HFFc6 (cell line): ENCODE measurements around the gene DEAF1. TPM values are rescaled to one million over a fixed set of nuclear protein-coding genes. Genes with fewer than 3 reads are reported as not detected.

Experiments
- DNase-seq: peaks from one replicate; pipeline ENCODE4 v3.0.0-alpha.2; 2018
- H3K27ac Mint-ChIP-seq: 2 replicates; pipeline ENCODE4 v1.8.0; 2020; ENCODE audit warnings: mild to moderate bottlenecking, mixed read lengths
- H3K27me3 Mint-ChIP-seq: 2 replicates; pipeline ENCODE4 v1.8.0; 2021; ENCODE audit warnings: mild to moderate bottlenecking, moderate library complexity, mixed read lengths; ENCODE audit not compliant: insufficient read depth
- H3K36me3 Mint-ChIP-seq: 2 replicates; pipeline ENCODE4 v1.8.0; 2021; ENCODE audit warnings: low read depth, mixed read lengths
- H3K4me1 Mint-ChIP-seq: 2 replicates; pipeline ENCODE4 v1.8.0; 2020; ENCODE audit warnings: low read depth, mixed read lengths
- H3K4me3 Mint-ChIP-seq: 2 replicates; pipeline ENCODE4 v1.8.0; 2020; ENCODE audit warnings: mild to moderate bottlenecking, moderate library complexity, mixed read lengths
- H3K9me3 Mint-ChIP-seq: 2 replicates; pipeline ENCODE4 v1.8.0; 2020; ENCODE audit warnings: mild to moderate bottlenecking, mixed read lengths
- total RNA-seq, 6 experiments: library from RNA; stranded (reverse); fragmentation: NEBNext Ultra II Directional; extraction: Animal tissue kit (Norgen Biotek cat#: 25700); gene quantifications; 2 replicates in 1 of 6; 3 replicates in 5 of 6; pipeline ENCODE4 v1.2.3, GENCODE V29; 2021
- TF ChIP-seq, protein P1 (sequence below): fragments of 200-600 bp; sonication (generic); IDR thresholded peaks from 2 replicates; pipeline ENCODE4 v1.5.0; 2021; ENCODE audit warnings: antibody characterized with exemption, mild to moderate bottlenecking

DEAF1 gene
- total RNA-seq, 6 experiments from 2014 or later = 32.2 to 48.1 (median 34.6) TPM

DNA sequence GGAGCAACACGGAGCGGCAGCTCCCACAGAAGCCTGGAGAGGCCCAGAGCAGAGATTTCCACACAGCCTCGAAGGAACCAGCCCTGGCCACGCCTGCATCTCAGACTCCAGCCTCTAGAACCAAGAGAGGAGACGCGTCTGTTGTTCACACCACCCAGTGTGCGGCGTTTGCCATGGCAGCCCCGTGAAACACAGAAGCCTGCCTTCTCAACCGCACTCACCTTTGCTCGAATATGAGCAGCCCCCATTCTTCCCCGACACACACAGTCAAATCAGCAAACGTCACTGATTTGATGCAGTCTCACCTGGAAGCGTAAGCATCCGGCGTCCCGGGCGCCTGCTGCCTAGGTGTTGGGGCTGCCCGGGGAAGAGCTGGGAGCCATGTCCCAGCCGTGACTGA lies 38.0 kb upstream of the DEAF1 start:
- no peak overlapping the region for H3K27ac Mint-ChIP-seq
- no peak overlapping the region for H3K4me3 Mint-ChIP-seq
- DNase-seq = no peak
- TF ChIP-seq, protein P1, sequence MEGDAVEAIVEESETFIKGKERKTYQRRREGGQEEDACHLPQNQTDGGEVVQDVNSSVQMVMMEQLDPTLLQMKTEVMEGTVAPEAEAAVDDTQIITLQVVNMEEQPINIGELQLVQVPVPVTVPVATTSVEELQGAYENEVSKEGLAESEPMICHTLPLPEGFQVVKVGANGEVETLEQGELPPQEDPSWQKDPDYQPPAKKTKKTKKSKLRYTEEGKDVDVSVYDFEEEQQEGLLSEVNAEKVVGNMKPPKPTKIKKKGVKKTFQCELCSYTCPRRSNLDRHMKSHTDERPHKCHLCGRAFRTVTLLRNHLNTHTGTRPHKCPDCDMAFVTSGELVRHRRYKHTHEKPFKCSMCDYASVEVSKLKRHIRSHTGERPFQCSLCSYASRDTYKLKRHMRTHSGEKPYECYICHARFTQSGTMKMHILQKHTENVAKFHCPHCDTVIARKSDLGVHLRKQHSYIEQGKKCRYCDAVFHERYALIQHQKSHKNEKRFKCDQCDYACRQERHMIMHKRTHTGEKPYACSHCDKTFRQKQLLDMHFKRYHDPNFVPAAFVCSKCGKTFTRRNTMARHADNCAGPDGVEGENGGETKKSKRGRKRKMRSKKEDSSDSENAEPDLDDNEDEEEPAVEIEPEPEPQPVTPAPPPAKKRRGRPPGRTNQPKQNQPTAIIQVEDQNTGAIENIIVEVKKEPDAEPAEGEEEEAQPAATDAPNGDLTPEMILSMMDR = no peak
- H3K9me3 Mint-ChIP-seq = peaks cover 5% of the 10 kb centered on the region
- H3K4me1 Mint-ChIP-seq = peaks cover 8% of the 10 kb centered on the region; the same call in 1 of the 2 replicates
- peaks cover 23% of the 10 kb centered on the region for H3K27me3 Mint-ChIP-seq
- H3K36me3 Mint-ChIP-seq = peaks cover 3% of the 10 kb centered on the region; the same call in 1 of the 2 replicates

DNA sequence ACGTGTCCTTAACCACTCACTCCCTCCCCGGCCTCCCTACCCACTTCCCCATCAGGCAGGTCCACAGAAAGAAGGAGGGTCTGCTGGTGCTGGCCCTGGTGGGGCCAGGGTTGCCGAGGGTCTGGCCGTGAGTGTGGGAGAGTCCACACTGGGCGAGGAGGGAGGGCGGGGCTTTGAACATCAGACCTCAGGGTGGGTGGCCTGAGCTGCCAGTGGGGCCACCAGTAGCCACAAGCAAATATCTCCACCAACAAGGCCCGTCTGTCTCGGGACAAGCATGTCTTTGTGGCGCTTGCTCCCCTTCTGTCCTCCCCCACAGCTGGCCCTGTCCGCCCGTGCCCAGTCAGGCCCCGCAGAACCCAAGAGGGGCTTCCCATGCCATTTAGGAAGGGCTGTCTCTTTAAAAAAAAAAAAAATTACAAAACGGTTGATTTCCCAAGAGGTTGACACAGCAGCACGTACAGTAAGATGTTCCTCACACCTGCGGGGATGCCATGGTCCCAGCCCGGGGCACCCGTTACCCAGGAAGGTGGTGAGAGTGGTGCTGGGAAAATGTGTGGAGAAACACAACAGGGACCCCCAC lies 34.6 kb upstream of the DEAF1 start:
- H3K4me3 Mint-ChIP-seq = no peak overlapping the region
- peaks cover 10% of the 10 kb centered on the region for H3K27me3 Mint-ChIP-seq
- H3K36me3 Mint-ChIP-seq = no peaks in the 10 kb centered on the region
- no peak overlapping the region for H3K27ac Mint-ChIP-seq
- TF ChIP-seq, protein P1 = no peak
- H3K9me3 Mint-ChIP-seq = no peaks in the 10 kb centered on the region
- H3K4me1 Mint-ChIP-seq = peaks cover 8% of the 10 kb centered on the region; the same call in 1 of the 2 replicates
- no peak for DNase-seq

DNA sequence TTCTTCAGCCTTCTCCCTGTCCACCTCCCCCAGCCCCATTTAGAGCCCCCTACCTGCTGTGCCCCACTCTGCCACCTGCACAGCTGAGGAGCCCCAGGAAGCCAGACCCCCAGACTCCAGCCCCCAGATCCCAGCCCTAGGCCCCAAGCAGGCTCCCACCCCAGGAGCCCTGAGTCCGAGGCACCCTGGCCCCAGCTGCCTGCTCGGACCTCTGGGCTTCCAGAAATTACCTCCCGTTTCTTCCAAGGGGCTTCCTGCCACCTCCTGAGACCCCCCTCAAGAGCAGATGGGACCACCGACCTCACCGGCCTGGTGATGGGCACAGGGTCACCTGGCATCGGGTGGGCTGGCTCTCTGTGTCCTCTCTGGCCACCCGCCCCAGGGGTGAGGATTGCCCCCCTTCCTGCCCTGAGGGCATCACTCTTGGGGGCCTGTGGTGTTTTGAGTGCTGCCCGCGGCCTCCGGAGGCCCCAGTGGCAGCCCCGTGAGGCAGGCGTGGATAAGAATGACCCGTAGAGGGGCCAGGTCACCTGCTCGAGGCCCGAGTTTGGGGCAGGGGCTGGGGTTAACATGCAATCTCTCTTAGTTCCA lies 34.0 kb upstream of the DEAF1 start:
- no peak for DNase-seq

DNA sequence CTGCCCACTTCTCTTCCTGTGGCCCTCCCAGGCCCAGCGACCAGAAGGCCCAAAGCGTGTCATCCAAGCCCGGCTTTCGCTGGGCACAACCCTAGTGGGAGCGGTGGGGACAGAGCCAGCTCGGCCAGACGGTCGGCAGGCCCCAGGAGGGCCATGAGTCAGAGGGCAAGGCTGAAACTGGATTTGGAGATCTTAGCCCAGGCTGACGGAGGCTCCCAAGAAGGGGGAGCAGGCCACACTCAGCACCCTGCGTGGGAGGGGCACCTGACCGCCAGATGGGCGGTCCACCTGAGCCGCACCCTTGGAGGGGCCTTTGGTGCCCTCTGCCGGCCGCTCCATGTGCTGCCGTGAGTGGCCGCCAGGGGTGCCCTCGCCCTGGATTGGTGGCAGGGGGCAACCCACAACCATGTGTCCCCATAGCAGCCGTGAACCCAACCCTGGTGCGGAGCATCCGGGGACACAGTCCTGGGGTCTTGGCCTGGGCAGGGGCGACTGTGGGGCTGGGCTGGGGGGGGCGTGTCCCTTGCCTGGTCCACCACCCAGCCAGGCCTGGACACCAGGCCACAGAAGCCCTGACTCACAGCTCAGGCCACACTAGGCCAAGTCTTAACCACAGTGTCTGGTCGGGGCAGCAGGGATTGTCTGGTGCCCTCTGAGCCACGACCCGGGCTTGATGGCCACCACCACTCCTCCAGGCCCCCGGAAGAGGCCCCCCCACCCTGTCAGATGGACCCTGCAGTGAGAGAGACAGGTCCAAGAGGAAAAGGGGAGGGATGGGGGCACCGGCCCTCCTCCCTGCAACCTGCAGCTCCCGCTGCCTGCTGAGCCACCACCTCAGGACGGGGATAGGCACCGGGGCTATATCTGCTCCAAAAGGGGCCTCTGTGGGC lies 33.1 kb upstream of the DEAF1 start:
- no peaks in the 10 kb centered on the region for H3K36me3 Mint-ChIP-seq
- H3K27ac Mint-ChIP-seq = peak overlapping the region; percentile 42
- H3K4me3 Mint-ChIP-seq = no peak overlapping the region
- peaks cover 7% of the 10 kb centered on the region for H3K27me3 Mint-ChIP-seq
- TF ChIP-seq, protein P1 = peak; percentile 99
- peaks cover 8% of the 10 kb centered on the region; the same call in 1 of the 2 replicates for H3K4me1 Mint-ChIP-seq
- no peaks in the 10 kb centered on the region for H3K9me3 Mint-ChIP-seq
- peak; percentile 93 for DNase-seq

More for the DNA sequence above, 34.0 kb upstream of the DEAF1 start:
- H3K4me1 Mint-ChIP-seq = peaks cover 8% of the 10 kb centered on the region; the same call in 1 of the 2 replicates
- no peak overlapping the region for H3K4me3 Mint-ChIP-seq
- TF ChIP-seq, protein P1 = no peak
- peaks cover 5% of the 10 kb centered on the region for H3K27me3 Mint-ChIP-seq
- H3K27ac Mint-ChIP-seq = peak overlapping the region; percentile 13; the same call in 1 of the 2 replicates
- no peaks in the 10 kb centered on the region for H3K9me3 Mint-ChIP-seq
- H3K36me3 Mint-ChIP-seq = no peaks in the 10 kb centered on the region

DNA sequence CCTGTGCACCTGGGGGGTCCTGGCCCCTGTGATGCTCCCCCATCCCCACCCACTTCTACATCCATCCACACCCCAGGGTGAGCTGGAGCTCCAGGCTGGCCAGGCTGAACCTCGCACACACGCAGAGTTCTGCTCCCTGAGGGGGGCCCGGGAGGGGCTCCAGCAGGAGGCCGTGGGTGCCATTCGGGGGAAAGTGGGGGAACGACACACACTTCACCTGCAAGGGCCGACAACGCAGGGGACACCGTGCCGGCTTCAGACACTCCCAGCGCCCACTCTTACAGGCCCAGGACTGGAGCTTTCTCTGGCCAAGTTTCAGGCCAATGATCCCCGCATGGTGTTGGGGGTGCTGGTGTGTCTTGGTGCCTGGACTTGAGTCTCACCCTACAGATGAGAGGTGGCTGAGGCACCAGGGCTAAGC lies 32.3 kb upstream of the DEAF1 start:
- TF ChIP-seq, protein P1 = no peak
- H3K4me3 Mint-ChIP-seq = no peak overlapping the region
- no peaks in the 10 kb centered on the region for H3K9me3 Mint-ChIP-seq
- no peaks in the 10 kb centered on the region for H3K36me3 Mint-ChIP-seq
- H3K27me3 Mint-ChIP-seq = peaks cover 3% of the 10 kb centered on the region; the same call in 1 of the 2 replicates
- no peak for DNase-seq
- H3K27ac Mint-ChIP-seq = peak overlapping the region; percentile 42; the same call in 1 of the 2 replicates
- peaks cover 8% of the 10 kb centered on the region; the same call in 1 of the 2 replicates for H3K4me1 Mint-ChIP-seq
